HCT116 (cell line): ENCODE measurements around the gene NOXO1. TPM values are rescaled to one million over a fixed set of nuclear protein-coding genes. Genes with fewer than 3 reads are reported as not detected.

Source experiments
- ATAC-seq: fragments of 200-7000 bp; cut with Tn5 transposase; 2 replicates; pipeline ENCODE4 v1.9.1; 2020; ENCODE audit warnings: mild to moderate bottlenecking, moderate library complexity
- BruUV-seq: library from RNA; stranded (reverse); fragments of 400-500 nt; replicated peaks from 2 replicates; lab custom pipeline; 2021; lab: Mats Ljungman, UMichigan
- CTCF ChIA-PET: fragments of 300-600 bp; sonication (Branson Sonifier 250); formaldehyde crosslinking; loops from one replicate; lab custom pipeline; 2021; ENCODE audit warnings: antibody characterized with exemption; lab: Charles Lee
- POLR2A ChIA-PET: fragments of 300-600, 350-600 bp; sonication (Branson Sonifier 250); formaldehyde crosslinking; loops from one replicate; lab custom pipeline; 2021; ENCODE audit warnings: antibody characterized with exemption; lab: Charles Lee
- RAD21 ChIA-PET, 2 experiments: fragments of 300-600 bp; sonication (Branson Sonifier 250); formaldehyde crosslinking; loops; one replicate each; lab custom pipeline; 2023; ENCODE audit warnings: low total read pairs in 2 of 2; ENCODE audit not compliant: uncharacterized antibody in 2 of 2, unreplicated experiment in 2 of 2, low non-redundant PET in 1 of 2; lab: Charles Lee
- DNase-seq: peaks from one replicate; pipeline ENCODE4 v3.0.0-alpha.2; 2010; ENCODE audit warnings: low read depth, low spot score
- H2AFZ ChIP-seq: fragments of 200-600 bp; shearing (Covaris generic), sonication (generic); 2 replicates; pipeline ENCODE4 v1.6.1; 2017; ENCODE audit warnings: low read depth, mixed run types, mixed read lengths, antibody characterized with exemption, low read length; ENCODE audit not compliant: poor library complexity, severe bottlenecking
- H3K27ac ChIP-seq: 2 replicates; pipeline ENCODE4 v1.5.1; 2012; ENCODE audit warnings: low read depth, low read length
- H3K27me3 ChIP-seq: fragments of 200-600 bp; sonication (generic); 2 replicates; pipeline ENCODE4 v1.6.1; 2016; ENCODE audit warnings: mixed run types, low read length, mixed read lengths; ENCODE audit not compliant: insufficient read depth
- H3K36me3 ChIP-seq, 2 experiments: fragments of 200-500 bp in 1 of 2; fragments of 200-600 bp in 1 of 2; sonication (Bioruptor generic) in 1 of 2; sonication (generic) in 1 of 2; 2 replicates each; pipeline versions ENCODE4 v1.5.1 to v1.6.1; 2014 to 2016; ENCODE audit warnings: low read length in 2 of 2, inconsistent platforms in 1 of 2, mixed read lengths in 1 of 2, mixed run types in 1 of 2; ENCODE audit not compliant: insufficient read depth in 2 of 2, control insufficient read depth in 1 of 2
- H3K4me1 ChIP-seq, 2 experiments: fragments of 200-600 bp in 1 of 2; sonication (generic) in 1 of 2; 2 replicates each; pipeline versions ENCODE4 v1.5.1 to v1.6.1; 2012 to 2017; ENCODE audit warnings: low read length in 2 of 2, inconsistent platforms in 1 of 2, mild to moderate bottlenecking in 1 of 2, mixed read lengths in 1 of 2, mixed run types in 1 of 2, moderate library complexity in 1 of 2; ENCODE audit not compliant: insufficient read depth in 2 of 2, control insufficient read depth in 1 of 2
- H3K4me2 ChIP-seq: fragments of 200-600 bp; sonication (generic); 2 replicates; pipeline ENCODE4 v1.6.1; 2017; ENCODE audit warnings: mixed run types, low read length, mixed read lengths
- H3K4me3 ChIP-seq, 2 experiments: fragments of 200-600 bp in 1 of 2; sonication (generic) in 1 of 2; replicated peaks in 1 of 2; 2 replicates each; pipeline ENCODE4 v1.5.1; 2011 to 2016; ENCODE audit warnings: low read length in 2 of 2, control low read depth in 1 of 2, low read depth in 1 of 2, mild to moderate bottlenecking in 1 of 2, mixed read lengths in 1 of 2, mixed run types in 1 of 2
- H3K79me2 ChIP-seq: fragments of 200-600 bp; sonication (generic); 2 replicates; pipeline ENCODE4 v1.6.1; 2017; ENCODE audit warnings: mild to moderate bottlenecking, mixed run types, low read length, moderate library complexity, mixed read lengths; ENCODE audit not compliant: insufficient read depth
- H3K9ac ChIP-seq: fragments of 200-600 bp; sonication (generic); 2 replicates; pipeline ENCODE4 v1.6.1; 2016; ENCODE audit warnings: low read length, mixed read lengths
- H3K9me2 ChIP-seq: fragments of 200-600 bp; sonication (generic), shearing (Covaris generic); 2 replicates; pipeline ENCODE4 v1.6.1; 2017; ENCODE audit warnings: mixed run types, mild to moderate bottlenecking, moderate library complexity; ENCODE audit not compliant: insufficient read depth
- H3K9me3 ChIP-seq, 2 experiments: fragments of 200-500 bp in 1 of 2; fragments of 200-600 bp in 1 of 2; sonication (Bioruptor generic) in 1 of 2; sonication (generic) in 1 of 2; 2 replicates each; pipeline ENCODE4 v1.6.1; 2014 to 2017; ENCODE audit warnings: low read length in 2 of 2, mixed read lengths in 2 of 2, inconsistent platforms in 1 of 2, low read depth in 1 of 2, mild to moderate bottlenecking in 1 of 2, mixed run types in 1 of 2, moderate library complexity in 1 of 2; ENCODE audit not compliant: control insufficient read depth in 1 of 2, insufficient read depth in 1 of 2
- H4K20me1 ChIP-seq: fragments of 200-600 bp; sonication (generic), shearing (Covaris generic); 2 replicates; pipeline ENCODE4 v1.6.1; 2017; ENCODE audit warnings: mixed run types, mild to moderate bottlenecking, moderate library complexity; ENCODE audit not compliant: insufficient read depth
- CBX3 ChIP-seq: IDR thresholded peaks from 2 replicates; pipeline ENCODE4 v1.6.1; 2012; ENCODE audit warnings: low read depth
- CEBPB ChIP-seq: IDR thresholded peaks from 2 replicates; pipeline ENCODE4 v1.6.1; 2012; ENCODE audit warnings: low read depth
- CTCF ChIP-seq, 3 experiments: fragments of 200-600 bp in 1 of 3; sonication (generic) in 1 of 3; IDR thresholded peaks in 2 of 3; conservative IDR thresholded peaks in 1 of 3; 2 replicates each; pipeline ENCODE4 v1.5.1; 2012 to 2017; ENCODE audit warnings: low read depth in 2 of 3, low read length in 2 of 3, antibody characterized with exemption in 1 of 3, borderline replicate concordance in 1 of 3, control low read depth in 1 of 3, mild to moderate bottlenecking in 1 of 3, mixed read lengths in 1 of 3, mixed run types in 1 of 3, moderate library complexity in 1 of 3; ENCODE audit not compliant: insufficient read depth in 1 of 3
- EGR1 ChIP-seq: IDR thresholded peaks from 2 replicates; pipeline ENCODE4 v1.6.1; 2012; ENCODE audit warnings: low read depth
- ELF1 ChIP-seq: IDR thresholded peaks from 2 replicates; pipeline ENCODE4 v1.6.1; 2012; ENCODE audit warnings: low read depth, borderline replicate concordance
- EZH2 ChIP-seq: fragments of 200-600 bp; sonication (generic); IDR thresholded peaks from 2 replicates; pipeline ENCODE4 v1.6.1; 2017; ENCODE audit warnings: antibody characterized with exemption, mixed run types
- EZH2phosphoT487 ChIP-seq: fragments of 200-600 bp; IDR thresholded peaks from 2 replicates; pipeline ENCODE4 v1.6.1; 2018; ENCODE audit warnings: antibody characterized with exemption, borderline replicate concordance
- FOSL1 ChIP-seq: IDR thresholded peaks from 2 replicates; pipeline ENCODE4 v1.6.1; 2012; ENCODE audit warnings: low read depth
- JUND ChIP-seq: IDR thresholded peaks from 2 replicates; pipeline ENCODE4 v1.6.1; 2012
- MAX ChIP-seq: IDR thresholded peaks from 2 replicates; pipeline ENCODE4 v1.6.1; 2012
- POLR2A ChIP-seq: IDR thresholded peaks from 2 replicates; pipeline ENCODE4 v1.7.0; 2011; ENCODE audit warnings: borderline replicate concordance; ENCODE audit not compliant: insufficient read depth, insufficient read length; ENCODE audit errors: extremely low read depth
- POLR2AphosphoS5 ChIP-seq: IDR thresholded peaks from 2 replicates; pipeline ENCODE4 v1.6.1; 2011; ENCODE audit warnings: mild to moderate bottlenecking, low read depth, low read length, moderate library complexity
- RAD21 ChIP-seq: IDR thresholded peaks from 2 replicates; pipeline ENCODE4 v1.6.1; 2012; ENCODE audit warnings: low read depth, mild to moderate bottlenecking
- SIN3A ChIP-seq: IDR thresholded peaks from 2 replicates; pipeline ENCODE4 v1.6.1; 2012; ENCODE audit warnings: low read depth
- SP1 ChIP-seq: IDR thresholded peaks from 2 replicates; pipeline ENCODE4 v1.6.1; 2012; ENCODE audit warnings: low read depth
- SRF ChIP-seq: IDR thresholded peaks from 2 replicates; pipeline ENCODE4 v1.6.1; 2012; ENCODE audit warnings: low read depth
- YY1 ChIP-seq: IDR thresholded peaks from 2 replicates; pipeline ENCODE4 v1.6.1; 2011; ENCODE audit warnings: low read length, low read depth, moderate library complexity, mild to moderate bottlenecking; ENCODE audit not compliant: insufficient replicate concordance; ENCODE audit errors: extremely low read depth
- ZBTB33 ChIP-seq: IDR thresholded peaks from 2 replicates; pipeline ENCODE4 v1.6.1; 2011; ENCODE audit warnings: mild to moderate bottlenecking, low read length, moderate library complexity; ENCODE audit not compliant: insufficient replicate concordance; ENCODE audit errors: extremely low read depth
- ZFX ChIP-seq: fragments of 450-650 bp; IDR thresholded peaks from 2 replicates; pipeline ENCODE4 v1.6.1; 2017
- ZNF274 ChIP-seq: fragments of 200-500 bp; sonication (Bioruptor generic); IDR thresholded peaks from 2 replicates; pipeline ENCODE4 v1.6.1; 2014; ENCODE audit warnings: mild to moderate bottlenecking, low read depth, low read length, inconsistent platforms
- intact Hi-C: fragments of 100-400 bp; cut with micrococcal nuclease; formaldehyde crosslinking; loops from 2 replicates; pipeline ENCODE4 v1.10.0; 2022
- total RNA-seq: library from RNA; stranded (reverse); gene quantifications from one replicate; pipeline ENCODE4 v1.2.1, GENCODE V29; 2021; ENCODE audit not compliant: unreplicated experiment

NOXO1 gene
- total RNA-seq, 1 experiment from 2014 or later = 10.0 TPM

- TF ChIP-seq YY1 = no peak
- TF ChIP-seq ZBTB33 = no peak
- no peak for TF ChIP-seq POLR2A
These were observed 44.7 kb upstream of the NOXO1 start (continued) for GRCh38 chr16:2025878-2026460.

GRCh38 chr16:2025251-2025650 lies 44.0 kb upstream of the NOXO1 start:
- Histone ChIP-seq H3K79me2 (peaks cover 28% of the 10 kb centered on the region; the same call in 1 of the 2 replicates), H3K9me2 (no peaks in the 10 kb centered on the region), H3K9ac (no peak overlapping the region), H3K4me2 (no peak overlapping the region), H3K9me3 (no peaks in the 10 kb centered on the region), H3K4me1 (peaks cover 35 to 59% of the 10 kb centered on the region in 2 experiments), H3K36me3 (no peaks in the 10 kb centered on the region), H2AFZ (no peak overlapping the region), H4K20me1 (no peaks in the 10 kb centered on the region), H3K27me3 (no peaks in the 10 kb centered on the region), H3K4me3 (no peak overlapping the region), H3K27ac (no peak overlapping the region; the same call in 1 of the 2 replicates)
- BruUV-seq = no TSS peak
- ChIA-PET CTCF (interaction anchor here (1.1 kb wide), 1 partner anchor 21 kb away, joined by 3 read pairs; no protein-coding TSS in a partner anchor), POLR2A (interaction anchor here (0.5 to 1.6 kb wide), 2 partner anchors 116 to 130 kb away, joined by 3 read pairs; partner anchors contain the start of gene TRAF7), RAD21 (interaction anchor here in 1 of 2 experiments (0.6 kb wide), 1 partner anchor 116 kb away, joined by 4 read pairs; no protein-coding TSS in a partner anchor)
- intact Hi-C loops = loop anchor here (10.0 kb wide), 1 partner anchor 230 kb away; the partner anchor contains the start of gene ECI1
- ATAC-seq (no peak), DNase-seq (no peak)
- TF ChIP-seq CTCF (IDR thresholded peaks at IDR 0.05 in 2 of 3, conservative IDR thresholded peaks at IDR 0.05 in 1 of 3; ENCODE audit: borderline replicate concordance in 1 of 3, insufficient read depth in 1 of 3, low read depth in 2 of 3, low read length in 2 of 3) (no peak), EGR1 (no peak), CEBPB (no peak), EZH2 (no peak), SIN3A (no peak), JUND (no peak), ZNF274 (no peak), RAD21 (no peak), POLR2AphosphoS5 (no peak), EZH2phosphoT487 (no peak), ZFX (no peak), YY1 (no peak), MAX (no peak), SRF (no peak), SP1 (no peak), ELF1 (no peak), CBX3 (no peak), FOSL1 (no peak)
